UCSD-AML1 (cell line): ENCODE results near the gene L3MBTL3.

Experiments
- DNase-seq: peaks from one replicate; lab custom pipeline; 2025; ENCODE audit not compliant: unreplicated experiment; lab: John Stamatoyannopoulos, UW

Gene L3MBTL3

GRCh38 chr6:130018292-130018743 lies at the start of gene L3MBTL3:
Gene L3MBTL3, plus strand, starts transcription at chr6:130018581. Its CDS starts 24,119 bp downstream, at chr6:130042700.
- peak; percentile 86 for DNase-seq

- DNase-seq: no peak
Observed at GRCh38 chr6:129969064-129969463, 49.3 kb upstream of the L3MBTL3 start.

GRCh38 chr6:129976110-129976509 lies 42.3 kb upstream of the L3MBTL3 start:
- no peak for DNase-seq

GRCh38 chr6:129978148-129978916 lies 40.0 kb upstream of the L3MBTL3 start:
- no peak for DNase-seq

- DNase-seq: no peak
Observed at GRCh38 chr6:129980821-129981220, 37.6 kb upstream of the L3MBTL3 start.

GRCh38 chr6:129981598-129981997 lies 36.8 kb upstream of the L3MBTL3 start:
- DNase-seq: no peak

GRCh38 chr6:129989396-129989795 lies 29.0 kb upstream of the L3MBTL3 start:
- DNase-seq: no peak

- DNase-seq: no peak
Observed at GRCh38 chr6:129992881-129993280, 25.5 kb upstream of the L3MBTL3 start.

- DNase-seq: no peak
Observed at GRCh38 chr6:129994410-129994809, 24.0 kb upstream of the L3MBTL3 start.

GRCh38 chr6:129996387-129996786 lies 22.0 kb upstream of the L3MBTL3 start:
- DNase-seq: no peak

- no peak for DNase-seq
Observed at GRCh38 chr6:130000526-130001421, 17.6 kb upstream of the L3MBTL3 start.

- no peak for DNase-seq
Observed at GRCh38 chr6:130008236-130008873, 10.0 kb upstream of the L3MBTL3 start.

GRCh38 chr6:130009146-130009545 lies 9.2 kb upstream of the L3MBTL3 start:
- no peak for DNase-seq

GRCh38 chr6:130010387-130010786 lies 8.0 kb upstream of the L3MBTL3 start:
- DNase-seq: no peak

GRCh38 chr6:130012728-130013127 lies 5.7 kb upstream of the L3MBTL3 start:
- DNase-seq: no peak

GRCh38 chr6:130018744-130019325 lies 454 bp downstream of the L3MBTL3 start:
- DNase-seq: peak; percentile 42

- peak; percentile 39 for DNase-seq
Observed at GRCh38 chr6:130019326-130020072, 1.1 kb downstream of the L3MBTL3 start.

GRCh38 chr6:130020073-130020906 lies 1.9 kb downstream of the L3MBTL3 start:
- DNase-seq: peak; percentile 60

GRCh38 chr6:130020907-130021629 lies 2.7 kb downstream of the L3MBTL3 start:
- DNase-seq: peak; percentile 76
